Prostate gland (tissue), 2 donors: Measurements from ENCODE around the gene ACAD10.

ENCODE experiments used
- POLR2A ChIP-seq: fragments of 450-650 bp; IDR thresholded peaks from one replicate; pipeline ENCODE4 v1.6.1; 2016; ENCODE audit warnings: antibody characterized with exemption, mild to moderate bottlenecking
- TF ChIP-seq, protein P1 (sequence below), 4 experiments: fragments of 200-600 bp in 2 of 4; fragments of 450-650 bp in 2 of 4; sonication (generic) in 2 of 4; IDR thresholded peaks; 1 replicate in 3 of 4; 2 replicates in 1 of 4; pipeline ENCODE4 v1.5.1; 2016 to 2019; ENCODE audit warnings: antibody characterized with exemption in 4 of 4, mild to moderate bottlenecking in 2 of 4, moderate library complexity in 2 of 4

DNA sequence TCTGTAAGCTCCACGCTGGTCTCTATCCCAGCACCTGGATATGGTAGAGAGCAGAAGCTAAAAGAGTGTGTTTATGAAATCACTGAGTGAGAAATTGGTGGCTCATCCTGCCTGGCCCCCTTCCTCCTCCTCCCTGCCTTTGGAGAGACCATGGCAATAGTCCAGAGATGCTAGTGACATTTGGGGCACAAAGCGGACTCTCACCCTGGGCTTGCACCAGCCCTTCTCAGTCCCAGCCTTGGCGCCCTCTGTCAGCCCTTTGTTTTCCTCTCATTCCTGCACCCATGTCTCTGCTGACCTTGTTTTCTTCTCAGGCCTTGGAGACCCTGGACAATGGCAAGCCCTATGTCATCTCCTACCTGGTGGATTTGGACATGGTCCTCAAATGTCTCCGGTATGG, 99.1 kb downstream of the ACAD10 start:
- TF ChIP-seq, protein P1, sequence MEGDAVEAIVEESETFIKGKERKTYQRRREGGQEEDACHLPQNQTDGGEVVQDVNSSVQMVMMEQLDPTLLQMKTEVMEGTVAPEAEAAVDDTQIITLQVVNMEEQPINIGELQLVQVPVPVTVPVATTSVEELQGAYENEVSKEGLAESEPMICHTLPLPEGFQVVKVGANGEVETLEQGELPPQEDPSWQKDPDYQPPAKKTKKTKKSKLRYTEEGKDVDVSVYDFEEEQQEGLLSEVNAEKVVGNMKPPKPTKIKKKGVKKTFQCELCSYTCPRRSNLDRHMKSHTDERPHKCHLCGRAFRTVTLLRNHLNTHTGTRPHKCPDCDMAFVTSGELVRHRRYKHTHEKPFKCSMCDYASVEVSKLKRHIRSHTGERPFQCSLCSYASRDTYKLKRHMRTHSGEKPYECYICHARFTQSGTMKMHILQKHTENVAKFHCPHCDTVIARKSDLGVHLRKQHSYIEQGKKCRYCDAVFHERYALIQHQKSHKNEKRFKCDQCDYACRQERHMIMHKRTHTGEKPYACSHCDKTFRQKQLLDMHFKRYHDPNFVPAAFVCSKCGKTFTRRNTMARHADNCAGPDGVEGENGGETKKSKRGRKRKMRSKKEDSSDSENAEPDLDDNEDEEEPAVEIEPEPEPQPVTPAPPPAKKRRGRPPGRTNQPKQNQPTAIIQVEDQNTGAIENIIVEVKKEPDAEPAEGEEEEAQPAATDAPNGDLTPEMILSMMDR (IDR thresholded peaks at IDR 0.05) = no peak
- TF ChIP-seq POLR2A = no peak
